B cell (primary cell): ENCODE data around the gene CHD9. TPM values are rescaled to one million over a fixed set of nuclear protein-coding genes. Genes with fewer than 3 reads are reported as not detected.

Experiments used
- ATAC-seq: fragments of 200-7000 bp; cut with Tn5 transposase; one replicate; pipeline ENCODE4 v1.10.0; 2021; ENCODE audit warnings: low read depth, mild to moderate bottlenecking, moderate number of reproducible peaks, moderate library complexity
- CTCF ChIA-PET: fragments of 350-600 bp; sonication (Branson Sonifier 250); formaldehyde crosslinking; loops from one replicate; lab custom pipeline; 2021; ENCODE audit warnings: antibody characterized with exemption, inconsistent platforms; lab: Charles Lee
- POLR2A ChIA-PET: fragments of 350-600 bp; sonication (Branson Sonifier 250); formaldehyde crosslinking; loops from one replicate; lab custom pipeline; 2021; ENCODE audit warnings: antibody characterized with exemption; lab: Charles Lee
- DNase-seq: peaks from one replicate; pipeline ENCODE4 v3.0.0; 2013
- H2AFZ ChIP-seq: 2 replicates; pipeline ENCODE4 v1.6.1; 2012; ENCODE audit warnings: mild to moderate bottlenecking, low read depth, low read length; ENCODE audit not compliant: insufficient read depth, poor library complexity, severe bottlenecking
- H3K27ac ChIP-seq, 2 donors: 1 replicate in 1 of 2; 2 replicates in 1 of 2; pipeline ENCODE4 v1.5.1; 2012 to 2013; ENCODE audit warnings: low read length in 2 of 2, mild to moderate bottlenecking in 2 of 2, moderate library complexity in 1 of 2
- H3K27me3 ChIP-seq, 4 experiments: fragments of 200-600 bp in 1 of 4; sonication (generic) in 1 of 4; replicated peaks in 1 of 4; 1 replicate in 2 of 4; 2 replicates in 2 of 4; pipeline versions ENCODE4 v1.6.1 to v1.7.0; 2013 to 2016; ENCODE audit warnings: low read length in 3 of 4, mild to moderate bottlenecking in 2 of 4, mixed read lengths in 1 of 4, moderate library complexity in 1 of 4; ENCODE audit not compliant: insufficient read depth in 4 of 4, control insufficient read depth in 3 of 4; ENCODE audit errors: control extremely low read depth in 1 of 4
- H3K36me3 ChIP-seq, 2 experiments: replicated peaks in 1 of 2; 1 replicate in 1 of 2; 2 replicates in 1 of 2; pipeline versions ENCODE4 v1.6.1 to v1.7.1; 2013; ENCODE audit warnings: low read length in 1 of 2; ENCODE audit not compliant: insufficient read depth in 2 of 2, control insufficient read depth in 1 of 2; ENCODE audit errors: control extremely low read depth in 1 of 2, extremely low read depth in 1 of 2
- H3K4me1 ChIP-seq, 2 donors: fragments of 200-600 bp in 1 of 2; sonication (generic) in 1 of 2; 1 replicate in 1 of 2; 2 replicates in 1 of 2; pipeline versions ENCODE4 v1.5.1 to v1.6.1; 2013 to 2017; ENCODE audit warnings: low read length in 2 of 2; ENCODE audit not compliant: control insufficient read depth in 2 of 2, insufficient read depth in 2 of 2
- H3K4me2 ChIP-seq: replicated peaks from 2 replicates; pipeline ENCODE3; 2012; ENCODE audit warnings: mild to moderate bottlenecking, low read depth, low read length; ENCODE audit not compliant: poor library complexity, severe bottlenecking
- H3K4me3 ChIP-seq, 5 experiments: fragments of 200-600 bp in 1 of 5; sonication (generic) in 1 of 5; 1 replicate in 3 of 5; 2 replicates in 2 of 5; pipeline versions ENCODE4 v1.5.1 to v1.7.0; 2011 to 2016; ENCODE audit warnings: low read length in 4 of 5, mild to moderate bottlenecking in 4 of 5, low read depth in 2 of 5, control low read depth in 1 of 5, moderate library complexity in 1 of 5; ENCODE audit not compliant: insufficient read depth in 1 of 5; ENCODE audit errors: control extremely low read depth in 1 of 5, extremely low read depth in 1 of 5
- H3K79me2 ChIP-seq: fragments of 200-600 bp; sonication (generic); one replicate; pipeline ENCODE4 v1.6.0; 2016; ENCODE audit warnings: low read length; ENCODE audit not compliant: control insufficient read depth, insufficient read depth
- H3K9ac ChIP-seq: fragments of 200-600 bp; sonication (generic); 2 replicates; pipeline ENCODE4 v1.6.1; 2017; ENCODE audit warnings: mild to moderate bottlenecking, low read length, moderate library complexity
- H3K9me3 ChIP-seq, 3 donors: one replicate each; pipeline versions ENCODE4 v1.6.1 to v1.7.1; 2013; ENCODE audit warnings: low read length in 2 of 3; ENCODE audit not compliant: control insufficient read depth in 2 of 3, insufficient read depth in 1 of 3; ENCODE audit errors: control extremely low read depth in 1 of 3
- H4K20me1 ChIP-seq: 2 replicates; pipeline ENCODE4 v1.6.0; 2012; ENCODE audit warnings: mild to moderate bottlenecking, low read length; ENCODE audit not compliant: insufficient read depth, control insufficient read depth, poor library complexity, severe bottlenecking
- H3K27ac Mint-ChIP-seq: one replicate; pipeline ENCODE4 v1.8.0; 2021; ENCODE audit warnings: mixed read lengths
- H3K27me3 Mint-ChIP-seq: one replicate; pipeline ENCODE4 v1.8.0; 2021; ENCODE audit warnings: mixed read lengths
- H3K4me1 Mint-ChIP-seq: one replicate; pipeline ENCODE4 v1.8.0; 2021; ENCODE audit warnings: mixed read lengths
- H3K4me3 Mint-ChIP-seq: one replicate; pipeline ENCODE4 v1.8.0; 2021; ENCODE audit warnings: mixed read lengths
- H3K9me3 Mint-ChIP-seq: one replicate; pipeline ENCODE4 v1.8.0; 2022; ENCODE audit warnings: mixed read lengths; ENCODE audit not compliant: insufficient read depth
- CTCF ChIP-seq: fragments of 200-600 bp; IDR thresholded peaks from one replicate; pipeline ENCODE4 v1.8.0; 2022; ENCODE audit warnings: antibody characterized with exemption, mild to moderate bottlenecking
- EZH2 ChIP-seq: IDR thresholded peaks from 2 replicates; pipeline ENCODE4 v1.6.1; 2012; ENCODE audit warnings: borderline replicate concordance, low read depth, mild to moderate bottlenecking, moderate library complexity, low read length; ENCODE audit not compliant: insufficient read depth, poor library complexity, severe bottlenecking
- WGBS: methylation state at CpG from one replicate; pipeline ENCODE4 v1.1.5; 2013; ENCODE audit warnings: missing lambda C conversion rate; ENCODE audit not compliant: insufficient coverage; 5-methylcytosine and 5-hydroxymethylcytosine counted together
- intact Hi-C: fragments of 100-400 bp; cut with micrococcal nuclease; formaldehyde crosslinking; loops from one replicate; pipeline ENCODE4 v1.10.0; 2022
- polyA plus RNA-seq: library from polyadenylated mRNA; depleted of rRNA; stranded (reverse); fragments of >200 nt; gene quantifications from 2 replicates; pipeline ENCODE4 v1.2.3, GENCODE V29; 2012
- total RNA-seq, 2 donors: library from RNA; stranded (reverse); fragments of 120-200 nt in 1 of 2; gene quantifications; 1 replicate in 1 of 2; 2 replicates in 1 of 2; pipeline versions ENCODE4 v1.2.3 to v1.2.4, GENCODE V29; 2013 to 2022

The CHD9 gene
- total and polyA plus RNA-seq, 2 donors (not counting 1 experiment from before 2014, with no cell fraction given), result 12.2 to 102 TPM

DNA sequence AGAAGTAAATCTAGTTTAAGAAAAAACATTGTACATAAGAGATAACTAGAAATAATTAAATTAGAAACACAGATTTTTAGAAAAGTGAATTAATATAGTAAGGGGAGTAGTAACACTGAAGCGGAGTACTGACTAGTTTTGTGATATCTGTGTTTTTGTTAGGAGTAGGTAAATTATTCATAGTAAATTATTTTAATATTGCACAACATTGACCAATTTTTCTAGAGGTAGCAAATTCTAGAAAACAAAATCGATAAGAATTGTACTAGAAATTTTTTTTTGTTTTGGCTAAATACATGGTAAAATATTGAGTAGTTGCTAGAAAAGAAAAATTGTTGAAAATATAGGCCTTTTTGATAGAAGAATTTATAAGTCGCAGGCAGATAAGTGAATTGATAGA, 156.5 kb downstream of the CHD9 start:
- no peak overlapping the region for H3K4me3 ChIP-seq
- H3K9me3 Mint-ChIP-seq, result no peaks in the 10 kb centered on the region
- H3K4me3 Mint-ChIP-seq, result peak overlapping the region; percentile 37
- DNase-seq (no peak), ATAC-seq (no peak)
- no peaks in the 10 kb centered on the region for H3K36me3 ChIP-seq
- no CpG with 5 or more reads among the region's 3 CpGs for WGBS
- H3K27me3 Mint-ChIP-seq, result no peaks in the 10 kb centered on the region
- H3K27ac ChIP-seq, result no peak overlapping the region
- peaks cover 43% of the 10 kb centered on the region for H3K4me1 Mint-ChIP-seq
- POLR2A ChIA-PET, result no interaction called here
- H3K4me1 ChIP-seq, result peaks cover 27 to 43% of the 10 kb centered on the region in 2 donors
- peaks cover 85% of the 10 kb centered on the region for H3K79me2 ChIP-seq
- TF ChIP-seq EZH2 (no peak), CTCF (no peak)
- peak overlapping the region; percentile 75 for H3K4me2 ChIP-seq
- no peak overlapping the region for H2AFZ ChIP-seq
- intact Hi-C loops, result loop anchor here (10.0 kb wide), 1 partner anchor 224 kb away; the partner anchor contains the start of gene RBL2
- H3K27ac Mint-ChIP-seq, result no peak overlapping the region
- no peaks in the 10 kb centered on the region for H3K9me3 ChIP-seq
- no peaks in the 10 kb centered on the region for H3K27me3 ChIP-seq
- H3K9ac ChIP-seq, result no peak overlapping the region
- CTCF ChIA-PET, result interaction anchor here (1.5 kb wide), 1 partner anchor 156 kb away, joined by 4 read pairs; the partner anchor contains the start of gene CHD9
- H4K20me1 ChIP-seq, result peaks cover 5% of the 10 kb centered on the region

GRCh38 chr16:53212893-53213223, 158.1 kb downstream of the CHD9 start:
- TF ChIP-seq EZH2 (no peak), CTCF (no peak)
- POLR2A ChIA-PET, result no interaction called here
- intact Hi-C loops, result loop anchor here (10.0 kb wide), 1 partner anchor 222 kb away; the partner anchor contains the start of gene RBL2
- Histone ChIP-seq H3K79me2 (peaks cover 74% of the 10 kb centered on the region), H3K27me3 (no peaks in the 10 kb centered on the region), H4K20me1 (peaks cover 5% of the 10 kb centered on the region), H3K9ac (no peak overlapping the region), H3K4me1 (peaks cover 36 to 45% of the 10 kb centered on the region in 2 donors), H3K36me3 (no peaks in the 10 kb centered on the region), H3K9me3 (no peaks in the 10 kb centered on the region), H3K27ac (no peak overlapping the region), H3K4me2 (peak overlapping the region; percentile 19), H2AFZ (no peak overlapping the region), H3K4me3 (no peak overlapping the region)
- H3K9me3 Mint-ChIP-seq, result no peaks in the 10 kb centered on the region
- ATAC-seq (no peak), DNase-seq (no peak)
- H3K27ac Mint-ChIP-seq, result peak overlapping the region; percentile 17
- CTCF ChIA-PET, result interaction anchor here (0.9 to 1.2 kb wide), 3 partner anchors 134 to 158 kb away, joined by 3 read pairs; partner anchors contain the start of gene CHD9
- H3K27me3 Mint-ChIP-seq, result no peaks in the 10 kb centered on the region
- peak overlapping the region; percentile 1 for H3K4me3 Mint-ChIP-seq
- peaks cover 50% of the 10 kb centered on the region for H3K4me1 Mint-ChIP-seq
